Measurements from ENCODE around the gene RAB11FIP5.
"Not testable (repeated sequence)": the region's sequence is repeated elsewhere in the genome, so short reads cannot be mapped to it uniquely, and the experiment has no call there.

RAB11FIP5 gene

DNA sequence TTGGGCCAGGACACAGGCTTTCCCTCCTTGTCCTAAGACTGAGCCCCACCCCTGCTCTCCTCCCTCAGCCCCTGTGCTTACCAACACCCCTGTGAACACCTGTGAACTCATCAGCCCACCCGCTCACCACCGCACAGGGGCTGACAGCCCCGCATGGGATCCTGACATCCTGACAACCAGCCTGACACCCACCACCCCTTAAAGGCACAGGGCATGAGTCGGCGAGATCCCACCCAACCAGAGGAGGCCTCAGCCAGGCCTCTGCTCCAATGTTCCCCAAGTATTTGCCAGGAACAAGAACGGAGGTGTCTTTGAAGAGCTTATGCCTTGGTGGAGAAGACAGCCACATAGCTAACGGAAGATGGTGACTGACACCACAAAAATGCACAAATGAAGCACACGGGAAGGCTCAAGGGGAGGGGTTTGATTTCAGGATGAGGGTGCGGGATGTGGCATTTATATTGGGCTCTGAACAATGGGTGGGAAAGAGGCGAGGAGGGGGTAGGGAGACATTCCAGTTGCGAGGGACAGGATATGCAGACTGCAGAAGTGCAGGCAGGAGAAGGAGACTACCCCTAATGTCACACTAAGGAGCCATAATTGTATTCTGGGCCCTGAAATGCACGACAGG, 11.0 kb downstream of the RAB11FIP5 start:
- TF ChIP-seq CTCF (conservative IDR thresholded peaks at IDR 0.05; ENCODE audit: low read depth, low read length): no peak
- no peak for DNase-seq (ENCODE audit: low read depth)
- no peak overlapping the region for H3K4me3 ChIP-seq (ENCODE audit: low read length)

DNA sequence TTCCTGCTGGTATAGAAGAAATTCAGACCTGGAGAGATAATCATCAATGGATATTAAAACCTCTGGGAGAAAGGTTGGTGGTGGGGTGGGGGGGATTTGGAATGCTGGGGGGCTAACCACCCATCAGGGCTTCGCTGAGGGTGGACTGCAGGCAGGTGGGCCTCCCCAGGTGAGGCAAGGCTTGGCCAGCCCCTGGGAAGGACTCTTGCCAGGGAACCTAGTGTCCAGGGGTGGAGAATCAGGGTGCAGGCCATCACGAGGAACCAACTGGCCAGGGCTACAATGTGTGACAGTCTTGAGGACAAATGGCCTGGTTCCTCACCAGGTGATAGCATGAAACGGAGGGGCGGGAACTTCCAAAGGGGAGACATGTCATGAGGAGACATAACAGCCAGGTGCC, 11.8 kb downstream of the RAB11FIP5 start:
- no peak for DNase-seq (ENCODE audit: low read depth)
- TF ChIP-seq CTCF (conservative IDR thresholded peaks at IDR 0.05; ENCODE audit: low read depth, low read length): no peak
- H3K4me3 ChIP-seq (ENCODE audit: low read length): no peak overlapping the region

GRCh38 chr2:73099486-73099885, 13.3 kb downstream of the RAB11FIP5 start:
- H3K4me3 ChIP-seq (ENCODE audit: low read length): no peak overlapping the region
- no peak for DNase-seq (ENCODE audit: low read depth)
- TF ChIP-seq CTCF (conservative IDR thresholded peaks at IDR 0.05; ENCODE audit: low read depth, low read length): no peak

GRCh38 chr2:73095910-73096309, 16.8 kb downstream of the RAB11FIP5 start:
- no peak overlapping the region for H3K4me3 ChIP-seq (ENCODE audit: low read length)
- no peak for TF ChIP-seq CTCF (conservative IDR thresholded peaks at IDR 0.05; ENCODE audit: low read depth, low read length)
- no peak for DNase-seq (ENCODE audit: low read depth)

DNA sequence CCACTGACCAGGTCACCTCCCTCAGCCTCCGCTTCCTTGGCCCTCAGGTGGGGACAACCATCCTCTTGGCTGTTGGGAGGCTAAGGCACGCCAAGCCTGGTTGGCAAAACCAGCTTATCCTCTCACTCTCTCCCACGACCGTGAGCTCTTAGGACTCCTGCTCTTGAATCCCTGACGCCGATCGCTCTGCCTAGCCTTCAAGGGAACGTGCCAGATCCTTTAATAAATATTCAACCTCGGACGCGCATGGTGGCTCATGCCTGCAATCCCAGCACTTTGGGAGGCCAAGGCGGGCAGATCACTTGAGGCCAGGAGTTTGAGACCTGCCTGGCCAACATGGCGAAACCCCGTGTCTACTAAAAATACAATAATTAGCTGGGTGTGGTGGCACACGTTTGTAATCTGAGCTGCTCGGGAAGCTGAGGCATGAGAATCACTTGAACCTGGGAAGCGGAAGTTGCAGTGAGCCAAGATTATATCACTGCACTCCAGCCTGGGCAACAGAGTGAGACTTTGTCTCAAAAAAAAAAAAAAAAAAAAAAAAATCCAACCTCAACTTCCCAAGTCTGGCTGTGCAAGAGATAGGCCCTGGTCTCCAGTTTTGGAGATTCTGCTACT, 19.0 kb downstream of the RAB11FIP5 start:
- not testable (repeated sequence) for H3K4me3 ChIP-seq (ENCODE audit: low read length); DNase-seq (ENCODE audit: low read depth)

DNA sequence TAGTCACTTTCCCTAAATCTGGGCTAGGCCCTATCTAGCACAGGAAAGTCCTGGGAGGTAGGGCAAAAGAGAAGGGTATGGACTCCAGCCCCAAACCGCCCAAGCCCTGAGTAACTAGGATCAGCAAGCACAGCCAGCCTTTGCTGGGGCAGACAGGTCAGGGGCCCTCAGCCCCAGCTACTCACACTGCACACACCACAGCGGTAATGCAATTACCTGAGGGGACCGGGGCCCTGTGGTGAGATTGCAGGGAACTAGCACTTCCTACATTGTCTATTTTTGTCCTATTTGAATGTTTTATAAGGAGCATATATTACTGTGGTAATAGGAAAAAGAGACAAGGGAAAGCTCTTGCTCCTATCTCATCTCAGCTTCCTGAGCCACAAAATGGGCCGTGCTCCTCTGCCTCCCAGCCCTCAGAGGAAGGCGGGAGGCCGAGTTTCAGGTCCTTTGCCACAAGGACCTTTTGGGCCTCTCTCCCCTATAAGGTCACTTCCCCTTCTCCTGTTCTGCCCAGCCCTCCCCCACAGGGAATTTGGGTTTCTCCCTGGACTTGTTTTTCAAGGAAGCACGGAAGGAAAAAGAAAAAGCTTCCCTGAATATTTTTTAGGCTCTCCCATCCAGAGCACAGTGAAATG, 20.5 kb downstream of the RAB11FIP5 start:
- no peak for TF ChIP-seq CTCF (conservative IDR thresholded peaks at IDR 0.05; ENCODE audit: low read depth, low read length)
- no peak overlapping the region for H3K4me3 ChIP-seq (ENCODE audit: low read length)
- DNase-seq (ENCODE audit: low read depth): no peak

DNA sequence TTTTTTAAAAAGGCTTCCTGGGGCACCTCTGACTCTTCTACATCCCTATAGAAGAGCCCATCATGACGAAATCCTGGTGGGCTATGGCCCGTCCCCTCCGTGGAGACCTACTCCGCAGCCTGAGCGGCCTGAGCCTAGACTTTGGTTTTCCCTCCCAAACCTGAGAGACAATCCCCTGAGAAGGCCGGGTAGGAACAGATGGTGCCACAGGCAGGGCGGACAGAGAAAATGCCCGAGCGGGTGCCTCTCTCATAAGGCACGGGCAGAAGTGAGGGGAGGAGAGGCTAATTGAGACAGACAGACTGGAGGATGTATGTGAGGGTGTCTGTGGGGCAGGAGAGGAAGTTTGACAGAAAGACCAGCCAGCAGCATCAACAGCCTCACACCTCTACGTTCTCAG, 21.1 kb downstream of the RAB11FIP5 start:
- H3K4me3 ChIP-seq (ENCODE audit: low read length): no peak overlapping the region
- no peak for DNase-seq (ENCODE audit: low read depth)
- TF ChIP-seq CTCF (conservative IDR thresholded peaks at IDR 0.05; ENCODE audit: low read depth, low read length): no peak

Data from retinal pigment epithelial cell (primary cell).